GM19099 (cell line): Measurements from ENCODE around the gene PAX5.

Experiments used
- POLR2A ChIP-seq: IDR thresholded peaks from 3 replicates; pipeline ENCODE4 v1.6.1; 2011; ENCODE audit warnings: low read depth; ENCODE audit not compliant: insufficient read length; ENCODE audit errors: extremely low read depth

The PAX5 gene

DNA sequence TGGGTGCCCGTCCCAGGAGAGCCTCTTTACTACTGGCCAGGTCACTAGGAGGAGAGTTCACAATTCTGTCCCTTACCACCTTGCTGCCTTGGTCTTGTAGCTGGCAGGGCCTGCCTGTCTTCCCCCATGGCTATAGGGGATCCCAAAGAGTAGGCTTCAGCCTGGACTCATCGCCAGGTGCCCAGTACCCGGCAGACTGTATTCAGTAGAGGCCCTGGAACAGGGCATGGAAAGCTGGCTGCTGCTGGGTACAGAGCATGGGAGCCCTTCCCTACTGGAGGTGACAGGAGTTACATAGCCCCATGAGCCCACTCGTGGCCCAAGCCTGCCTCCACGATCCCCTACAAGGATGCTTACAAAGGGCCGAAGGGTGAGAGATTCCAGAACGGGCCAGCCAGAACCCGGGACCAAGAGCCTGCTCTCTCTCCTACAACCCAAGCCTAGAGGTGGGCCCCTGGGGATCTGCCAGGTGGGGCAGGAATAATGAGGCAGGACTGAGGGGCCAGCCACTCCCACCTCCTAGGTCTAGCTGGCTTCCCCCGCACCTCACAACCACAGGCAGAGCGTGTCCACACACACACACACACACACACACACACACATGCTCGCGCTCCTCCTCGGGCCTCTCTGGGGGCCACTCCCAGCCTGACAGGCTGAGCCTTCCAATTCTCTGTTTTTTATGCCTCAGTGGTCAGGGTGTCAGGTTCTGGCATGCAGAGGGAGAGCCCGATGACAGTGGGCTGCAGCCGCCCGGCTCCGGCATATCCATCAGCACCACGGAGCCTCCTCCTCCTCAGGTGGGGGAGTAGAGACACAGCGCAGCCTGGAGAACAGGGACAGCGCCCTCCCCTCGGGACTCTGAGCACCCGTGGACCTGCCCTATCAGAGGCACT is 186.0 kb downstream of the PAX5 start:
- no peak for TF ChIP-seq POLR2A

DNA sequence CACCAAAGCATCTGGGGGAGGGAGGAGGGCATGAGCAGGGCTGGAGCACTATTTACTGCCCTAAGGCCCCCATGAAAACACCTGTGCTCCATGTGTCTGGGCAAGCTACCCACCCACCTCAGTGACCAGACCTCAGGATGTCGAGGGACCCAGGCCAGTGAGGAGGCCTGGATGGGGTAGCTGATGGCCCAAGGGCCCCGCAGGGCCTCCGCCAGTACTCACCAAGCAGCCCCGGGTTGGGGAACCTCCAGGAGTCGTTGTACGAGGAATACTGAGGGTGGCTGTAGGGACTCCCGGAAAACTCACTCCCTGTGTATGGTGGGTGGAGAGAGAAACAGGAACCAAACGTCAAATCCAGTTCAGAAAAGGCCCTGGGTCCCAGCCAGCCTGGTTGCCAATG is 187.4 kb downstream of the PAX5 start:
- no peak for TF ChIP-seq POLR2A

DNA sequence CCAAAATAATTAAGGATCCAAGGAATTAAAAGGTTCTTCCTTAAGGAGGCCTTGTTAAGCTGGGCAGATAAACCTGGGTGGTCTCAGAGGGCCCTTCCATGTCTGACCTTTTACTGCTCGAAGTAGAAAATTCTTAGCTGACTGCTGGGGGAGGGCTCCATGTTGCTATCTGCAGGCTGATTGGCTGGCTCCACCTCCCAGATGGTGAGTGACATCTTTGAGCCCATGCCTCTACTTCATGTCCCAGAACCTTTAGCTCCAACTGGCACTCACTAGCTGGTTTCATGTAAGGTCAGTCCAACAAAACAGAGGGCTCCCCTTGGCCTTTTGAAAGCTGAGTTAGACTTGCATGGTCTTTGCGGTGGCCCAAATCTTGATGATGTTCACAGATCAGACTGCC is 188.2 kb downstream of the PAX5 start:
- TF ChIP-seq POLR2A: no peak

DNA sequence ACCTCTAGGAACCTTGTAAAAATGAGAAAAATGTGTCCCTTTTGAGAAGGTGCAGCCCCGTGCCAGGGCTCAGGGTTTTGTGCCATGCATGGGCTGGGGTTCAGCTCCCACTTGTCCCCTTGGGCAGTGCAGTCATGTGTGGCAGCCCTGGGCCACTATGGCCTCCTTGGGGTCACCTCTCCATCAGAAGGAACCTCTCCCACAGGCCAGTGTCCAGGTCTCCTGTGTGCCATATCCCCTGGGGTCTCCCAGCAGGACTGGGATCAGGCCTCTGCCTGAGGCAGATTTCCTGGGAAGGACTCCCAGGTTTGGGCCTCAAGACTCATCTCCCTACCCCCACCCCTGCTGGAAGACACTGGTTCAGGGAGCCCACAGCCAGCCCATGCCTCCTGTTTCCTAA is 189.1 kb downstream of the PAX5 start:
- no peak for TF ChIP-seq POLR2A

DNA sequence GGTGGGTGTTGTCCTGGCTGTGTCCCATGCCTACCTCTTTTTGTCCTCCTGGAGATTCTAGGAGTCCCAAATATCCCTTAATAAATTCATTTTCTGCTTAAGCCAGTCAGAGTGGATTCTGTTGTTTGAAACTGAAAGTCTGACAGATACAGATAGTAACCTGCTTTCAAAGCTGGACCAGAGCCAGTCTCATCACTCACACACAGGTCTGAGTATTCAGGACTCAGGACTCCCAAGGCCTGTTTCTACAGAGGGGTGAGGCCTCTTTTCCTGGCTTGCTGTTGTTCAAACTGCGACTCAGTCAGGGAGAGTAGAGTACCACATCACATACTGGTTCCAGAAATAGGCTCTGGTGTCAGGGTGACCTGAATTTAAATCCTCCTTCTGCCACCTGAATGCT is 190.1 kb downstream of the PAX5 start:
- no peak for TF ChIP-seq POLR2A

DNA sequence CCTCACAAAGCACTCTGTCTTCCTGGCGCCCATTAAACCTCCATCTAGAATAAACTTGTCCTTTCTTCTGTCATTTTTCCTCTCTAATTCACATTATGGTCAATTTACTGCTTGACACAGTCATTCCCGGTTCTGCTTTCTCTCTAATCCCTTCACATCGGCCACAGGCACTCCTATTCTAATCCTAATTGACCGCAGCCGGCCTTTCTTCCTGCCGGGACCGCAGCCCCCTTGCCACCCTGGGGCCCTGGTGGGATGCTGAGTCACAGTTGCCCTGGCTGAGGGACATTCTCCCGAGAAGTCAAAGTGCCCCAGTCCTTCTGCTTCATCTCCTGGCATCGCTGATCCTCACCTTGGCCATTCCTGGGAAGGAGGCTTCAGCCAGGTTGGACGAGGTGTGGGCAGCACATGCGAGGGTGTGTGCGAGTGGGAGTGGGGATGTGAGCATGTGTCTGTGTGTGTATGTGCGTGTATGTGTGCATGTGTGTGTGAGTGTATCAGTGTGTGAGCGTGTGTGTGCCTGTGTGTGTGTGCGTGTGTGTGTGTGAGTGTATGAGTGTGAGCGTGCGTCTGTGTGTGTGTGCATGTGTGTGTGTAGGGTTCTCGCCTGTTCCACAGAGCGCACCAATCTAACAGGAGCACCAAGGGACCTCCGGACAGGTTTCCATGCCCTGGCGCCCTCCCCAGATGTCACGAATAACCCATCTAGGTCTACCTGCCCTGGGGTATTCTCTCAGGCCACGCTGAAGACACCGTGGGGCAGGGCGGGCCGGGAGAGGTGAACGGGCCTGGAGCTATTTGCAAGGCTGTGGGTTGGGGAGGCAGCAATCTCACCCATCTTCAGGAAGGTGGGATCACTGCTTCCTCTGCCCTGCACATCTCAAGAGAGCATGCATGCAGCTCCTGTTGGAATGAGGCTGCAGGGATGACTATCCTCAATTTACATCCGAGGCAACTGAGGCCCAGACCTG is 191.2 kb downstream of the PAX5 start:
- no peak for TF ChIP-seq POLR2A

DNA sequence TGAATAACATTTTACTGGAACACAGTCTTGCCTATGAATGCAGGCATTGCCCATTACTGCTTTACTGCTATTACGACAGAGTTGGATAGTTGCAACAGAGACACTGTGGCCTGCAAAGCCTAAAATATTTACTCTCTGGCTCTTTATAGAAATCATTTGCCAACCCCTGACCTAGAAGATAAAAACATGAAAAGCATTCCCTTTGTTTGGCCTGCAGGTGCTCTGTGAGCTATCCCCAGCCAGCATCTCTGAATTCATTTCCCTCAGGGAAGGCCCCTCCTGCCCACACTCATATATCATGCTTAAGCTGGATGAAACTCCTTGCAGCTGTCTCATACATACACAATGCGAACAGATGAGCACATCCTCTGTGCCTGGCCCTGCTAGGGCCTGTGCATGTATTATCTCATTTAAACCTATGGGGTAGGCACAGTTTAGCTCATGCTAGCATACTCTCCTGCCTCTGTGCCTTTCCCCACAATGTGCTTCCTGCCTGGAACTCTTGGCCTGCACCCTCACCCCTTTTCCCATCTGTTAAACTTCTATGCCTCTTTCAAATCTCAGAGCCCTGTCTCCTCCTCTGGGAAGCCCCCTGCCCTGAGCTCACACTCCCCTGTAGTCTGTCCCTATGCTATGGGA is 193.1 kb downstream of the PAX5 start:
- no peak for TF ChIP-seq POLR2A

DNA sequence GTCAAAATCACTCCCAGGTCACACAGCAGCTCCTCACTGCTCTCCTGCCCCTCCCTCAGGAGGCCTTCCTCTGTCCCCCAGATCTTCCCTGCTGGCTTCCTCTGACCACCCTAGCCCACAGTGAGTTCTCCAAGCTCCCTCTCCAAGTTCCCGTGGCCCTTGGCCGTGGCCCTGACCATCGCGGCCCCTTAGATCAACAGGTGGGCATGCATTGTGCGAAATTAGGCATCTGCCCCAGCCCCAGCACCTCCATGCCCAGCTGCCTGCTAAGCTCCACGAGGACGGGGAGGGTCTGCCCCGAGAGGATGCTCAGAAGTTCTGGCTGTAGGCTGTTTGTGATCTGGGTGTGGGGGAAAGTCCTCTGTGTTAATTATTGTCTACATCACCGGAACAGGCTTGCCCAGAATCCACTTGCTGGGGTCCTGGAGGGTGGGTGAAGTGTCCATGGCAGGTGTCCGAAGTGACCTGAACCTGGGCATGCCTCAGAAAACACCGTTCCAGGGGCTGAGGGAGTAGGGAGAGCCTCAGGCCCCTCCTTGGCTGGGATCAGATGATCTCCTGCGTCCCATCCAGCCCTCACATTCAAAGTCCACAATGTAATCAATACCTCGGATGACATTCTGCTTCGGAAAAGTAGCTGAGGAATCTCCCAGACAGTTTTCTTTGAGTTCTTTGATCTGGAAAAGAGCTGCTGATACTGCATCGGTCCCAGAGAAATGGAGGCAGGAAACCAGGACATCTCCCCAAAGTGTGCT is 194.8 kb downstream of the PAX5 start:
- TF ChIP-seq POLR2A: no peak

DNA sequence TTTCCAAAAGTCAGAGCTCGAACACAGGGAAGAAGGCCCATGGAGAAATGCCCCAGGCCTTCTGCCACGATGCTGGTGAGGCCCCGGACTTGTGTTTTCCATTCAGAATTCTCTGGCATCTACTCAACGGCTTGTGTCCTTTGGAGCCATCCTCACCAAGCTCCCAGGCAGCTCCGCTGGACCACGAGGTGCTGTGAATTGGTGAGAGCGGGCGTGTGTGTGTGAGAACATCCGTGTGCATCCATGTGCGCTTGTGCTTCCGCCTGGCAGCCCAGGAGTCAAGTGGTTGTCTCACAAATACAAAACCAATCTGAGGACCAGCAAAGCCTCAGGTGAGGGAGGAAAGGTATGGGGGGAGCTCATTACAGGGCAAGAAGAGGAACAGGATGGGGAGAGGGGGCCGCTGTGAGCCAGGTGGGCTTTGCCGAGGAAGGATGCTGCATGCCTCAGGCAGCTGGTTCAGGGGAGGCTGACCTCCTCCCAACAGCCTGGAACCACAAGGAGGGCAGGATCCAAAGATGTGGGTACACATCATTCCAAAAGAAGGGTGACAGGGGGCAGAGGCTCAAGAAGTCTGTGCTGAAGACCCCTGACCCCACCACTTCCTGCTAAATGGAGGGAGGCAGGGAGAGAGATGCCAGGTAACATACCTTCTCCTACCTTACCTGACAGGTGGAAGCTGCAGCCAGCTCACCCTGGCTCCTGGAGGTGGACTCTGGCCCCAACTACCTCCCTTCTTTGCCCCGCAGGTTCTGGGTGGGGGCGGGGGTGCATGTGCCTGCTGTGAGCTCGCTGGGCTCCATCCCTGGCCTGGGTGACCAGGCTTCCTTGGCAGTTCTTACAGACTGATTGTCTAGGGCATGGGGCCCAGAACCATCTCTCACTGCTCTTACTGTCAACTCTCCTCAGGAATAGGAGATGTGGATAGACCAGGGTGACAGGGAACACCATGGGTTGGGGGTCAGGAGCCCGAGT is 196.3 kb downstream of the PAX5 start:
- TF ChIP-seq POLR2A: no peak

DNA sequence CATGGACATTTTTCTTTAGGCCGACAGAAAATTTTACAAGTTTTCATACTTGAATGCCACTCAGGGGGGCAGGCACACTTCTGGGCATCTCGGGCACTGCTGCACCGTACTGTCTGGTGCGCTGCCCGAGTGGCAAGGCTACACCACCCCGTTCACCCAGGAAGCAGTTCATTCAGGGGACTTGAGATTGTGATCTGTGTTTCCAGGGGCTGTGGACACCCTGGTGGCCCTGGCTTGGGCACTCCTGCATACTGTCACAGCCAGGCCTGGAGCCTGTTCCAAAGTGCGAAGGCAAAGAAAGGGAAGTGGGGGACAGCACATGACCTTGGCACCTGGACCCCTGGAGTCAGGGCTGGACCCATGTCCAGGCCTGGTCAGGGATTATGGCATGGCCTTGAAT is 197.6 kb downstream of the PAX5 start:
- TF ChIP-seq POLR2A: no peak

DNA sequence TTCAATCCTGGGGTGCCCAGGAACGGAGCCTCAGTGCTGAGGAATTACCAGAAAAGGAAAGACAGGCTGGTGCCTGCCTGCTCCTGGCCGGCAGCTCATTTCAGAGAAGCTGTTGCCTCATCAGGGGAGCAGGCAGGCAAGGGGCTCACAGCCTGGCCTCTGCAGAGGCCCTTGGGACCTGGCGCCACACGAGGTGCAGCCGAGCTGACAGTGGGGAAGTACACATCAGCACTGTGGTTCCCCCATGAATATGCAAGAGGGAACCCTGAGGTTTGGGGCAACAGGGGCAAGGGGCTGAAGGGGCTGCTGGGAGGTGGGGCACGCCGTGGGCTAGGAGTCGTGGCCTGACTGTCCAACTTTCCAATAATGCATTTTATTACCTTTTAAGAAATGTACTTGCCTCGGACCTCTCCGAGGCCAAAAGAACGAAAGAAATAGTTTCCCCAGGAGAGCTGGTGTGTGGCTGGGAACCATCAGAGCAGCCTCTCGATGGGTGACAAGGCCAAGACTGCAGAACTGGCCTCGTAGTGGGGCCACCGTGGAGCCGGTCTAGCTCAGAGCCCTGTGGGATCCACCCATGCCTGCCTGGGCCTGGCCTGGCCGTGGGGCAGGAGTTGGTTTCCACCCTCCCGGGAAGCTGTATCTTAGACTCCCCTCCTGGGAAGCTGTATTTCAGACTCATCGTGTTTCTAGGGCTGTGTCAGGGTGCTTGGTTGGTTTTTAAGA is 198.6 kb downstream of the PAX5 start:
- no peak for TF ChIP-seq POLR2A

DNA sequence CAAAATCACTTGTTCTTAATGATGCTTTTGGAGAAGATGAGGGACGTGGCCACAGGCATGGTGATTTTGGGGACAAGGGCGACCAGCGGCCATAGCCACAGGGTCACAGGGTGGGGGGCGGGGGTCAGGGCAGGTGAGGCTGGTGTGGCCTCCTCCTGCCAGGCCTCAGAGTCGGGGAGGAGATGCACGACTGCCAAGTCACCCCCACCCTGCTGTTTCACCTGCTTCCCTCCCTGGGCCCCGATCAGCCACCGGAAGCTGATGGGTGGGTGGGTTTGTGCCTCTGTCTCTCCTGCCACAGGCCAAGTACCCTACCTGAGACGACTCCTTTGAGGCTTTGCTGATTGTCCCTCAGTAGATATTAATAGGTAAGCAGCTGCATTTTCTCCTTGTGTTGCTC is 199.3 kb downstream of the PAX5 start:
- TF ChIP-seq POLR2A: no peak

DNA sequence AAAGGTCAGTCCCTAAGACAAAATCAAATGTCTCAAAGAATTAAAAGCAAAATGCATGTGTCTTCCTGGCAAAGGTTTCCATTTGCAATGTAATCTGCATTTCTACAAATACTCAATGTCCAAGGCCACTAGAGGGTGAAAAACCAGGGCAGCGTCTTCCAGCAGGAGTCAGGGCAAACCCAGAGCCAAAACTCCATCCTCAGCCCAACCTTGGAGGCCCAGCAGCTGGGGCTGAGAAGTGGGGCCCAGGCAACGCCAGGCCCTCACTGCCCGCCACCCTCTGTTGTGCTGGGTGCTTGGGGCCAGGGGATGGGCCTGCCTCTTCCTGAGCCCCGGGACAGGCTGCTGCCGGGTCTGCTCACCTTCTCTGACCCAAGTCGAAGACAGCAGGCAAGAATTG is 200.1 kb downstream of the PAX5 start:
- no peak for TF ChIP-seq POLR2A
